G401 (cell line): ENCODE results near the gene MSRB2. TPM values are rescaled to one million over a fixed set of nuclear protein-coding genes. Genes with fewer than 3 reads are reported as not detected.

ENCODE experiments used
- DNase-seq: peaks from one replicate; pipeline ENCODE4 v3.0.0-alpha.2; 2015; ENCODE audit warnings: low spot score
- in situ Hi-C: cut with HindIII; loops from 2 replicates; pipeline ENCODE4 v1.10.0; 2016; ENCODE audit warnings: low sequenced_read_pairs, mixed read lengths
- total RNA-seq: library from RNA; depleted of rRNA; stranded (reverse); fragments of >200 nt; shearing (Covaris generic); gene quantifications from 2 replicates; pipeline ENCODE4 v1.2.3, GENCODE V29; 2014

Gene MSRB2
- total RNA-seq, 1 experiment from 2014 or later = 28.4 TPM

- in situ Hi-C loops = no loop called here
- DNase-seq = no peak
Measured at GRCh38 chr10:23106331-23107072, 11.1 kb downstream of the MSRB2 start.

GRCh38 chr10:23110722-23111516 is 15.5 kb downstream of the MSRB2 start:
- DNase-seq = no peak

GRCh38 chr10:23111517-23112286 is 16.3 kb downstream of the MSRB2 start:
- in situ Hi-C loops = no loop called here

More at GRCh38 chr10:23110722-23111516, 15.5 kb downstream of the MSRB2 start:
- in situ Hi-C loops = no loop called here

GRCh38 chr10:23114228-23114850 is 19.0 kb downstream of the MSRB2 start:
- DNase-seq = no peak
- in situ Hi-C loops = no loop called here

More at GRCh38 chr10:23111517-23112286, 16.3 kb downstream of the MSRB2 start:
- no peak for DNase-seq

GRCh38 chr10:23116486-23117205 is 21.3 kb downstream of the MSRB2 start:
- in situ Hi-C loops = no loop called here
- DNase-seq = no peak

GRCh38 chr10:23120001-23120934 is 24.9 kb downstream of the MSRB2 start:
- in situ Hi-C loops = no loop called here
- DNase-seq = no peak

GRCh38 chr10:23121135-23121534 is 25.8 kb downstream of the MSRB2 start:
- in situ Hi-C loops = no loop called here

GRCh38 chr10:23136462-23136861 is 41.1 kb downstream of the MSRB2 start:
- DNase-seq = no peak
- in situ Hi-C loops = no loop called here

More at GRCh38 chr10:23121135-23121534, 25.8 kb downstream of the MSRB2 start:
- DNase-seq = no peak

GRCh38 chr10:23139677-23140076 is 44.3 kb downstream of the MSRB2 start:
- DNase-seq = no peak
- in situ Hi-C loops = no loop called here

- DNase-seq = no peak
- in situ Hi-C loops = no loop called here
Measured at GRCh38 chr10:23141995-23142394, 46.6 kb downstream of the MSRB2 start.

GRCh38 chr10:23146258-23146657 is 50.9 kb downstream of the MSRB2 start:
- in situ Hi-C loops = no loop called here
- no peak for DNase-seq

- no peak for DNase-seq
- in situ Hi-C loops = no loop called here
Measured at GRCh38 chr10:23147035-23147434, 51.7 kb downstream of the MSRB2 start.

- in situ Hi-C loops = no loop called here
- DNase-seq = no peak
Measured at GRCh38 chr10:23148214-23148613, 52.8 kb downstream of the MSRB2 start.

- no peak for DNase-seq
- in situ Hi-C loops = no loop called here
Measured at GRCh38 chr10:23150091-23150490, 54.7 kb downstream of the MSRB2 start.

GRCh38 chr10:23150610-23151009 is 55.2 kb downstream of the MSRB2 start:
- no peak for DNase-seq
- in situ Hi-C loops = no loop called here

GRCh38 chr10:23151071-23151470 is 55.7 kb downstream of the MSRB2 start:
- in situ Hi-C loops = no loop called here
- DNase-seq = no peak

- in situ Hi-C loops = no loop called here
- DNase-seq = no peak
Measured at GRCh38 chr10:23155169-23155568, 59.8 kb downstream of the MSRB2 start.
